ENCODE data around the gene GPX2.

DNA sequence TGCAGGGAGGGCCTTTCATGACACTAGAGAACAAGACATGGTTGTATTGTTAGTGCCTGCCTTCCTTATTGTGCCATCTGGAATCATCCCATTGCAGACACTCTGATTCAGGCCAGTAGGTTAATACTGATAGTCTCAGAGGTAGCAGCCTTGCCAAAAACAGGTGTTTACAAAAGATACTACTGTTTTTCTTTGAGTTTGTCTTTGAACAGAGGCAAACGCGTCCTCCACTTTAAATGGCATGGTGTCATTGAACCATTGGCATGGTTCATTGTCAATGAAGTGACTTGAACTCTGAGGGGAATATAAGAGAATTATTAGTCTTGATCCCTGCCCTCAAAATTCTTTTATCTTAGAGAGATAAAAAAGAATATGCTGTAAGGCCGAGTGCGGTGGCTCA is 48.4 kb upstream of the GPX2 start:
- TF ChIP-seq USF2 (IDR thresholded peaks at IDR 0.05; ENCODE audit: low read length) (no peak), POLR2AphosphoS5 (IDR thresholded peaks at IDR 0.05; ENCODE audit: low read depth, low read length) (no peak), POLR2A (IDR thresholded peaks at IDR 0.05; ENCODE audit: control extremely low read depth in 1 of 2, low read depth in 2 of 2, low read length in 2 of 2) (no peak), EZH2 (IDR thresholded peaks at IDR 0.05; ENCODE audit: low read depth, low read length, severe bottlenecking) (no peak), JUND (IDR thresholded peaks at IDR 0.05; ENCODE audit: low read length) (no peak), CBX5 (IDR thresholded peaks at IDR 0.05; ENCODE audit: low read depth, low read length) (no peak), SP4 (IDR thresholded peaks at IDR 0.05; ENCODE audit: low read length) (no peak), GABPA (IDR thresholded peaks at IDR 0.05; ENCODE audit: borderline replicate concordance, insufficient read depth, low read length) (no peak), TAF1 (IDR thresholded peaks at IDR 0.05; ENCODE audit: low read depth, low read length) (no peak), EGR1 (IDR thresholded peaks at IDR 0.05; ENCODE audit: borderline replicate concordance, low read depth, low read length) (no peak), YY1 (IDR thresholded peaks at IDR 0.05; ENCODE audit: low read depth, low read length) (no peak), CEBPB (IDR thresholded peaks at IDR 0.05; ENCODE audit: low read depth, low read length) (no peak)
- TF ChIP-seq, protein P1, sequence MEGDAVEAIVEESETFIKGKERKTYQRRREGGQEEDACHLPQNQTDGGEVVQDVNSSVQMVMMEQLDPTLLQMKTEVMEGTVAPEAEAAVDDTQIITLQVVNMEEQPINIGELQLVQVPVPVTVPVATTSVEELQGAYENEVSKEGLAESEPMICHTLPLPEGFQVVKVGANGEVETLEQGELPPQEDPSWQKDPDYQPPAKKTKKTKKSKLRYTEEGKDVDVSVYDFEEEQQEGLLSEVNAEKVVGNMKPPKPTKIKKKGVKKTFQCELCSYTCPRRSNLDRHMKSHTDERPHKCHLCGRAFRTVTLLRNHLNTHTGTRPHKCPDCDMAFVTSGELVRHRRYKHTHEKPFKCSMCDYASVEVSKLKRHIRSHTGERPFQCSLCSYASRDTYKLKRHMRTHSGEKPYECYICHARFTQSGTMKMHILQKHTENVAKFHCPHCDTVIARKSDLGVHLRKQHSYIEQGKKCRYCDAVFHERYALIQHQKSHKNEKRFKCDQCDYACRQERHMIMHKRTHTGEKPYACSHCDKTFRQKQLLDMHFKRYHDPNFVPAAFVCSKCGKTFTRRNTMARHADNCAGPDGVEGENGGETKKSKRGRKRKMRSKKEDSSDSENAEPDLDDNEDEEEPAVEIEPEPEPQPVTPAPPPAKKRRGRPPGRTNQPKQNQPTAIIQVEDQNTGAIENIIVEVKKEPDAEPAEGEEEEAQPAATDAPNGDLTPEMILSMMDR (IDR thresholded peaks at IDR 0.05; ENCODE audit: control extremely low read depth in 1 of 3, insufficient read depth in 1 of 3, low read depth in 1 of 3, low read length in 3 of 3), result no peak
